SU-DHL-6 (cell line): Measurements from ENCODE around the gene HIVEP1.

ENCODE experiments used
- H2AFZ ChIP-seq: fragments of 200-600 bp; sonication (generic); 2 replicates; pipeline ENCODE4 v1.6.1; 2014; ENCODE audit warnings: low read depth, mild to moderate bottlenecking, moderate library complexity, mixed read lengths, antibody characterized with exemption, low read length; ENCODE audit not compliant: severe bottlenecking
- H3F3A ChIP-seq: fragments of 200-600 bp; shearing (Covaris generic); 2 replicates; pipeline ENCODE4 v1.6.0; 2016; ENCODE audit warnings: antibody characterized with exemption, mild to moderate bottlenecking; ENCODE audit not compliant: insufficient read depth
- H3K27ac ChIP-seq: fragments of 200-600 bp; sonication (generic); 2 replicates; pipeline ENCODE4 v1.5.1; 2016; ENCODE audit warnings: low read depth, mild to moderate bottlenecking, low read length, moderate library complexity, mixed read lengths
- H3K27me3 ChIP-seq: fragments of 200-600 bp; sonication (generic), shearing (Covaris generic); 2 replicates; pipeline ENCODE4 v1.6.0; 2014; ENCODE audit warnings: mild to moderate bottlenecking, low read length
- H3K36me3 ChIP-seq: fragments of 200-600 bp; sonication (generic); 2 replicates; pipeline ENCODE4 v1.6.1; 2014; ENCODE audit warnings: mild to moderate bottlenecking, low read length, mixed read lengths
- H3K4me2 ChIP-seq: fragments of 300-600, 200-600 bp; shearing (Covaris generic), sonication (generic); 2 replicates; pipeline ENCODE4 v1.6.0; 2014; ENCODE audit warnings: low read length, low read depth, mild to moderate bottlenecking; ENCODE audit not compliant: poor library complexity, severe bottlenecking
- H3K4me3 ChIP-seq: fragments of 200-600 bp; sonication (generic); 2 replicates; pipeline ENCODE4 v1.5.1; 2014; ENCODE audit warnings: antibody characterized with exemption, low read length, mild to moderate bottlenecking, mixed read lengths; ENCODE audit not compliant: insufficient read depth, poor library complexity, severe bottlenecking
- H3K79me2 ChIP-seq: fragments of 200-600 bp; sonication (generic); 2 replicates; pipeline ENCODE4 v1.6.1; 2014; ENCODE audit warnings: mild to moderate bottlenecking, low read length, moderate library complexity; ENCODE audit not compliant: insufficient read depth
- H3K9ac ChIP-seq: fragments of 200-600 bp; sonication (generic); 2 replicates; pipeline ENCODE4 v1.7.0; 2014; ENCODE audit warnings: mild to moderate bottlenecking, low read length
- H3K9me2 ChIP-seq: fragments of 200-600 bp; sonication (generic); replicated peaks from 2 replicates; pipeline ENCODE4 v1.6.1; 2014; ENCODE audit warnings: low read length; ENCODE audit not compliant: insufficient read depth
- H3K9me3 ChIP-seq: fragments of 200-600 bp; sonication (generic); 2 replicates; pipeline ENCODE4 v1.6.1; 2014; ENCODE audit warnings: low read length, mixed read lengths; ENCODE audit not compliant: insufficient read depth
- H4K20me1 ChIP-seq: fragments of 200-600 bp; sonication (generic); 2 replicates; pipeline ENCODE4 v1.6.1; 2014; ENCODE audit warnings: low read depth, mild to moderate bottlenecking, antibody characterized with exemption, low read length, moderate library complexity, mixed read lengths
- CTCF ChIP-seq: fragments of 200-600 bp; sonication (generic); IDR thresholded peaks from one replicate; pipeline ENCODE4 v1.5.1; 2017; ENCODE audit warnings: antibody characterized with exemption, mild to moderate bottlenecking, low read length, moderate library complexity; ENCODE audit not compliant: insufficient read depth, poor library complexity, severe bottlenecking
- EZH2phosphoT487 ChIP-seq: fragments of 200-600 bp; sonication (generic), shearing (Covaris generic); conservative IDR thresholded peaks from 2 replicates; pipeline ENCODE4 v1.6.1; 2018; ENCODE audit warnings: mild to moderate bottlenecking, antibody characterized with exemption, low read length, moderate library complexity, mixed read lengths

Gene HIVEP1

DNA sequence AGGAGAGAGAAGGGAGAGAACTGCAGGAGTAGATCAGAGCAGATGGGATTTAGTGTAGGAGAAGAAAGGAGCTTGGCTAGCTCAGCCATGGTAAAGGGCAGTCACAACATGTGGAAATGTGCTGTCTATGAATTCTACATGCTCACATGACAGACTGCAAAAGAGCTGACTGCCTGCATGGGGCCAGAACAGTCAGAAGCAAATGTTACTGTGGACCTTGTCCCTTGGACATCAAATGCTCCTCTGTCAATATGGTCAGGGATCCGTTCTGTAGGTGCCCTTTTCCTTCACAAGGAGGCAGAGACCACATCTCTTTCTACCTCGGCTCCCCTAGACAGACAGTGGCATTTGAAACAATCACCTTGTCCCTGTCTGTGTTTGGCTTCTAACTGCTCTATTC lies 46.6 kb upstream of the HIVEP1 start:
- TF ChIP-seq CTCF (no peak), EZH2phosphoT487 (no peak)
- Histone ChIP-seq H3K9me3 (no peaks in the 10 kb centered on the region), H2AFZ (no peak overlapping the region), H4K20me1 (no peaks in the 10 kb centered on the region), H3K4me3 (no peak overlapping the region), H3F3A (no peaks in the 10 kb centered on the region), H3K27ac (no peak overlapping the region), H3K79me2 (no peaks in the 10 kb centered on the region), H3K4me2 (no peak overlapping the region), H3K9ac (no peak overlapping the region), H3K36me3 (no peaks in the 10 kb centered on the region), H3K9me2 (no peaks in the 10 kb centered on the region), H3K27me3 (no peaks in the 10 kb centered on the region)

DNA sequence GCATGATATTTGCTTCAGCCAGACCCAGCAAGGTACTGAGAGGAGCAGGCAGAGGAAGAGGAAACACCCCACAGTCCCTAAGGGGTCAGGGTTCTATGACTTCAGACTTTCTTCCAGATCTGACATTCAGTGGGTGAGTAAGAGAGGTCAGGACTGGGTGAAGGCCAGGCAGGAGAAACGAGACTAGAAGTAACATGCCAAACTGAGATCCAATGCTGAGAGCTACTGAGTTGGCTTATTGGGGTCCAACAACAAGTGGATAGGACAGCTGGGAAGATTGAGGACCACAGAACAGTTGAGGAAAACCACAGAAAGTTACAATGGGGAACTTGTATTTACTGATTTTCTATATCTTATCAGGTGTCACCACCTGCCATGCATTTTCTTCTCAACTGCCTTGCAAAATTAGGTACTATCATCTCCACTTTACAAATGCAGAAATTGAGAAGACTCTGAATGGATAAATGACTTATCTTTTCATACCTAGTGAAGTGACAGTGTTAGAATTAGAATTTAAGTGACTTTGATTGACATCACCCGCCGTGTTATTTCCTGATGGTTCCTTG lies 43.8 kb upstream of the HIVEP1 start:
- Histone ChIP-seq H3K9me2 (no peaks in the 10 kb centered on the region), H3K9me3 (no peaks in the 10 kb centered on the region), H3K9ac (no peak overlapping the region), H3K4me3 (no peak overlapping the region), H3K4me2 (no peak overlapping the region), H2AFZ (no peak overlapping the region), H3F3A (no peaks in the 10 kb centered on the region), H3K36me3 (no peaks in the 10 kb centered on the region), H3K27ac (no peak overlapping the region), H4K20me1 (no peaks in the 10 kb centered on the region), H3K79me2 (no peaks in the 10 kb centered on the region), H3K27me3 (no peaks in the 10 kb centered on the region)
- no peak for TF ChIP-seq EZH2phosphoT487
- TF ChIP-seq CTCF, result no peak

DNA sequence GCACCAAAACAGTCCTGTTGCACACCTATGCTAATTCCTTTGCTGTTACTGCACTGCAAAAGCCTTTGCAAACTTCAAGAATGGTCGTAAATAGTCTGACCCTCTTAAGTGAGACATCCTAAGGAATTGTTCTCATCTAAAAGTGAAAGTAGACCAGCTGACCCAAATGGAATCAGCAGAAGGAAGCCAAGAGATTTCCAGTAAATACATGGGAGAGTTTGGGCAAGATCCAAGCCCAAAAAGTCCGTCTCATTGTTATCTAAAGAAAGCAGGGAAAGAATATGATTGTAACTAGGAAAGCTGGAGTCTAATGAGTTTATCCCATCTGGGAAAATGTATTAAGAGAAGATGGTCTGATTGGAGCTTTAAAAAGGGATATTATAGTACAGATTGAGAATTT lies 43.0 kb upstream of the HIVEP1 start:
- H2AFZ ChIP-seq, result no peak overlapping the region
- H4K20me1 ChIP-seq, result no peaks in the 10 kb centered on the region

More for the DNA sequence above, 43.0 kb upstream of the HIVEP1 start:
- no peaks in the 10 kb centered on the region for H3K9me3 ChIP-seq
- no peak overlapping the region for H3K9ac ChIP-seq
- no peak for TF ChIP-seq CTCF
- no peak for TF ChIP-seq EZH2phosphoT487
- no peaks in the 10 kb centered on the region for H3K36me3 ChIP-seq
- H3K79me2 ChIP-seq, result no peaks in the 10 kb centered on the region
- H3K4me3 ChIP-seq, result no peak overlapping the region
- H3K27ac ChIP-seq, result no peak overlapping the region
- no peak overlapping the region for H3K4me2 ChIP-seq
- H3K9me2 ChIP-seq, result no peaks in the 10 kb centered on the region
- H3K27me3 ChIP-seq, result no peaks in the 10 kb centered on the region
- no peaks in the 10 kb centered on the region for H3F3A ChIP-seq
